Sigmoid colon (tissue), 3 donors: ENCODE results near the gene MBP.

Experiments
- CTCF ChIP-seq, 4 experiments: fragments of 450-650 bp in 3 of 4; fragments of 200-600 bp in 1 of 4; IDR thresholded peaks; one replicate each; pipeline ENCODE4 v1.5.1; 2016 to 2019; ENCODE audit warnings: antibody characterized with exemption in 4 of 4, mild to moderate bottlenecking in 3 of 4, moderate library complexity in 2 of 4
- POLR2A ChIP-seq, 2 donors: fragments of 450-650 bp; IDR thresholded peaks; one replicate each; pipeline ENCODE4 v1.6.1; 2016; ENCODE audit warnings: antibody characterized with exemption in 2 of 2, mild to moderate bottlenecking in 2 of 2, moderate library complexity in 2 of 2

GRCh38 chr18:76988031-76988826 lies 144.4 kb downstream of the MBP start:
- TF ChIP-seq CTCF (IDR thresholded peaks at IDR 0.05) (no peak), POLR2A (IDR thresholded peaks at IDR 0.05) (no peak)
